IMR-90 (cell line): ENCODE measurements around the gene FAAP20. TPM values are rescaled to one million over a fixed set of nuclear protein-coding genes. Genes with fewer than 3 reads are reported as not detected.

Source experiments
- ATAC-seq: fragments of 200-7000 bp; cut with Tn5 transposase; 2 replicates; pipeline ENCODE4 v1.9.1; 2020; ENCODE audit warnings: low read depth, mild to moderate bottlenecking, moderate library complexity
- BruUV-seq: library from RNA; stranded (reverse); fragments of 400-500 nt; replicated peaks from 2 replicates; lab custom pipeline; 2021; lab: Mats Ljungman, UMichigan
- CTCF ChIA-PET: fragments of 300-600 bp; formaldehyde crosslinking; extraction: SDS; loops from one replicate; lab custom pipeline; 2021; ENCODE audit warnings: antibody characterized with exemption; lab: Yijun Ruan, JAX
- POLR2A ChIA-PET: fragments of 300-600 bp; sonication (Branson Sonifier 250); formaldehyde crosslinking; loops from one replicate; lab custom pipeline; 2022; ENCODE audit warnings: antibody characterized with exemption; ENCODE audit not compliant: unreplicated experiment; lab: Charles Lee
- DNase-seq: peaks from one replicate; pipeline ENCODE4 v3.0.0; 2013
- H2AFZ ChIP-seq: replicated peaks from 2 replicates; pipeline ENCODE3; 2013; ENCODE audit warnings: low read length, mild to moderate bottlenecking; ENCODE audit not compliant: poor library complexity
- H2AK5ac ChIP-seq: 2 replicates; pipeline ENCODE4 v1.6.1; 2013; ENCODE audit warnings: low read depth, low read length, inconsistent platforms
- H2AK9ac ChIP-seq: replicated peaks from 2 replicates; pipeline ENCODE3; 2013; ENCODE audit warnings: mild to moderate bottlenecking, low read depth, low read length, moderate library complexity; ENCODE audit not compliant: poor library complexity
- H2BK120ac ChIP-seq: 2 replicates; pipeline ENCODE4 v1.6.1; 2013; ENCODE audit warnings: low read depth, low read length, inconsistent platforms
- H2BK15ac ChIP-seq: 3 replicates; pipeline ENCODE4 v1.6.1; 2013; ENCODE audit warnings: low read depth, low read length, inconsistent platforms
- H2BK20ac ChIP-seq: 2 replicates; pipeline ENCODE4 v1.6.1; 2013; ENCODE audit warnings: low read depth, mild to moderate bottlenecking, inconsistent platforms, low read length, moderate library complexity
- H2BK5ac ChIP-seq: 2 replicates; pipeline ENCODE4 v1.6.1; 2013; ENCODE audit warnings: mild to moderate bottlenecking, low read depth, low read length, inconsistent platforms; ENCODE audit not compliant: poor library complexity, severe bottlenecking
- H3K14ac ChIP-seq: replicated peaks from 2 replicates; pipeline ENCODE4 v1.6.1; 2013; ENCODE audit warnings: low read depth, low read length, inconsistent platforms
- H3K18ac ChIP-seq: 2 replicates; pipeline ENCODE4 v1.6.1; 2013; ENCODE audit warnings: low read depth, low read length, control low read depth
- H3K23ac ChIP-seq: 2 replicates; pipeline ENCODE4 v1.6.1; 2013; ENCODE audit warnings: low read depth, low read length, inconsistent platforms
- H3K27ac ChIP-seq: 2 replicates; pipeline ENCODE4 v1.5.1; 2013; ENCODE audit warnings: mild to moderate bottlenecking, control low read depth, low read length; ENCODE audit not compliant: insufficient read depth
- H3K27me3 ChIP-seq: 2 replicates; pipeline ENCODE4 v1.6.1; 2013; ENCODE audit warnings: low read length; ENCODE audit not compliant: control insufficient read depth, insufficient read depth
- H3K36me3 ChIP-seq: 2 replicates; pipeline ENCODE4 v1.6.1; 2013; ENCODE audit warnings: low read length, mixed read lengths; ENCODE audit not compliant: control insufficient read depth, insufficient read depth
- H3K4ac ChIP-seq: 2 replicates; pipeline ENCODE4 v1.6.1; 2013; ENCODE audit warnings: low read depth, low read length, inconsistent platforms
- H3K4me1 ChIP-seq: 2 replicates; pipeline ENCODE4 v1.6.1; 2013; ENCODE audit warnings: low read length, mixed read lengths; ENCODE audit not compliant: control insufficient read depth, insufficient read depth
- H3K4me2 ChIP-seq: 2 replicates; pipeline ENCODE4 v1.6.1; 2013; ENCODE audit warnings: low read depth, mild to moderate bottlenecking, control low read depth, low read length, moderate library complexity
- H3K4me3 ChIP-seq: 2 replicates; pipeline ENCODE4 v1.5.1; 2013; ENCODE audit warnings: low read depth, mild to moderate bottlenecking, control low read depth, low read length, moderate library complexity; ENCODE audit not compliant: insufficient read depth
- H3K56ac ChIP-seq: 2 replicates; pipeline ENCODE4 v1.6.1; 2013; ENCODE audit warnings: low read length, inconsistent platforms; ENCODE audit not compliant: insufficient read depth; ENCODE audit errors: extremely low read depth
- H3K79me1 ChIP-seq, 2 experiments: 2 replicates each; pipeline ENCODE4 v1.6.1; 2013; ENCODE audit warnings: low read length in 2 of 2, inconsistent platforms in 1 of 2, low read depth in 1 of 2
- H3K9ac ChIP-seq: 2 replicates; pipeline ENCODE4 v1.6.1; 2013; ENCODE audit warnings: low read depth, low read length, control low read depth
- H3K9me1 ChIP-seq: 2 replicates; pipeline ENCODE4 v1.6.1; 2013; ENCODE audit warnings: low read length, inconsistent platforms; ENCODE audit not compliant: insufficient read depth
- H3K9me3 ChIP-seq: 2 replicates; pipeline ENCODE4 v1.6.1; 2013; ENCODE audit warnings: low read length; ENCODE audit not compliant: control insufficient read depth, insufficient read depth
- H4K20me1 ChIP-seq: 2 replicates; pipeline ENCODE4 v1.6.1; 2013; ENCODE audit warnings: low read length, inconsistent platforms; ENCODE audit not compliant: insufficient read depth
- H4K5ac ChIP-seq: 2 replicates; pipeline ENCODE4 v1.6.1; 2013; ENCODE audit warnings: mild to moderate bottlenecking, low read depth, low read length, control low read depth
- H4K8ac ChIP-seq, 2 experiments: 2 replicates each; pipeline ENCODE4 v1.6.1; 2013; ENCODE audit warnings: low read depth in 2 of 2, low read length in 2 of 2, control low read depth in 1 of 2, inconsistent platforms in 1 of 2
- H4K91ac ChIP-seq: 2 replicates; pipeline ENCODE4 v1.6.1; 2013; ENCODE audit warnings: low read depth, low read length, inconsistent platforms; ENCODE audit not compliant: insufficient read depth
- BHLHE40 ChIP-seq: fragments of 150-350 bp; IDR thresholded peaks from 2 replicates; pipeline ENCODE4 v1.6.1; 2016; ENCODE audit warnings: mild to moderate bottlenecking, low read depth, low read length
- FOS ChIP-seq: fragments of 150-350 bp; IDR thresholded peaks from 2 replicates; pipeline ENCODE4 v1.6.1; 2016; ENCODE audit warnings: low read depth, low read length
- MAFK ChIP-seq: IDR thresholded peaks from 2 replicates; pipeline ENCODE4 v1.6.1; 2012; ENCODE audit warnings: low read depth, low read length, improper control_type of control experiment
- MXI1 ChIP-seq: IDR thresholded peaks from 2 replicates; pipeline ENCODE4 v1.6.1; 2012; ENCODE audit warnings: low read depth, mild to moderate bottlenecking, low read length, moderate library complexity, borderline replicate concordance
- RAD21 ChIP-seq: IDR thresholded peaks from 2 replicates; pipeline ENCODE4 v1.6.1; 2012; ENCODE audit warnings: low read length, improper control_type of control experiment
- RCOR1 ChIP-seq: IDR thresholded peaks from 2 replicates; pipeline ENCODE4 v1.6.1; 2012; ENCODE audit warnings: mild to moderate bottlenecking, low read length, improper control_type of control experiment; ENCODE audit not compliant: insufficient replicate concordance
- SMC3 ChIP-seq: fragments of 150-350 bp; IDR thresholded peaks from 2 replicates; pipeline ENCODE4 v1.6.1; 2016; ENCODE audit warnings: low read depth, mild to moderate bottlenecking, antibody characterized with exemption, low read length, moderate library complexity
- WGBS, 2 experiments: methylation state at CpG; one replicate each; pipeline versions ENCODE4 v1.1.5 to v1.1.7; 2013; ENCODE audit warnings: missing lambda C conversion rate in 2 of 2; ENCODE audit not compliant: insufficient read length in 1 of 2; ENCODE audit errors: extremely low coverage in 2 of 2; 5-methylcytosine and 5-hydroxymethylcytosine counted together
- dilution Hi-C: fragments of 300-500 bp; cut with HindIII; formaldehyde crosslinking; loops from one replicate; pipeline ENCODE4 v1.14.3; 2018; ENCODE audit warnings: low sequenced_read_pairs; ENCODE audit not compliant: unreplicated experiment
- in situ Hi-C: fragments of 300-500 bp; cut with MboI; formaldehyde crosslinking; loops from 3 replicates; pipeline ENCODE4 v1.14.3; 2019; ENCODE audit warnings: low sequenced_read_pairs, inconsistent platforms, mixed read lengths
- intact Hi-C: fragments of 100-400 bp; cut with micrococcal nuclease; formaldehyde crosslinking; loops from 2 replicates; pipeline ENCODE4 v1.10.0; 2022
- polyA plus RNA-seq, 3 experiments: library from polyadenylated mRNA; depleted of rRNA; stranded (reverse); fragments of >200 nt; gene quantifications; 2 replicates each; pipeline ENCODE4 v1.2.3, GENCODE V29; 2012; ENCODE audit warnings: low replicate concordance in 1 of 3
- total RNA-seq: library from RNA; depleted of rRNA; stranded (reverse); fragments of >200 nt; gene quantifications from 2 replicates; pipeline ENCODE4 v1.2.3, GENCODE V29; 2012
- TF ChIP-seq, protein P1 (sequence below): conservative IDR thresholded peaks from 2 replicates; pipeline ENCODE4 v1.5.1; 2012; ENCODE audit warnings: mild to moderate bottlenecking, low read depth, low read length, improper control_type of control experiment
- TF ChIP-seq, protein P2 (sequence below): fragments of 150-350 bp; IDR thresholded peaks from 2 replicates; pipeline ENCODE4 v1.6.1; 2016; ENCODE audit warnings: low read depth, mild to moderate bottlenecking, low read length, moderate library complexity, borderline replicate concordance

Gene FAAP20
- total and polyA plus RNA-seq, 2 of the 4 experiments (the other 2 are of a cell fraction) = 6.5 to 31.5 TPM

DNA sequence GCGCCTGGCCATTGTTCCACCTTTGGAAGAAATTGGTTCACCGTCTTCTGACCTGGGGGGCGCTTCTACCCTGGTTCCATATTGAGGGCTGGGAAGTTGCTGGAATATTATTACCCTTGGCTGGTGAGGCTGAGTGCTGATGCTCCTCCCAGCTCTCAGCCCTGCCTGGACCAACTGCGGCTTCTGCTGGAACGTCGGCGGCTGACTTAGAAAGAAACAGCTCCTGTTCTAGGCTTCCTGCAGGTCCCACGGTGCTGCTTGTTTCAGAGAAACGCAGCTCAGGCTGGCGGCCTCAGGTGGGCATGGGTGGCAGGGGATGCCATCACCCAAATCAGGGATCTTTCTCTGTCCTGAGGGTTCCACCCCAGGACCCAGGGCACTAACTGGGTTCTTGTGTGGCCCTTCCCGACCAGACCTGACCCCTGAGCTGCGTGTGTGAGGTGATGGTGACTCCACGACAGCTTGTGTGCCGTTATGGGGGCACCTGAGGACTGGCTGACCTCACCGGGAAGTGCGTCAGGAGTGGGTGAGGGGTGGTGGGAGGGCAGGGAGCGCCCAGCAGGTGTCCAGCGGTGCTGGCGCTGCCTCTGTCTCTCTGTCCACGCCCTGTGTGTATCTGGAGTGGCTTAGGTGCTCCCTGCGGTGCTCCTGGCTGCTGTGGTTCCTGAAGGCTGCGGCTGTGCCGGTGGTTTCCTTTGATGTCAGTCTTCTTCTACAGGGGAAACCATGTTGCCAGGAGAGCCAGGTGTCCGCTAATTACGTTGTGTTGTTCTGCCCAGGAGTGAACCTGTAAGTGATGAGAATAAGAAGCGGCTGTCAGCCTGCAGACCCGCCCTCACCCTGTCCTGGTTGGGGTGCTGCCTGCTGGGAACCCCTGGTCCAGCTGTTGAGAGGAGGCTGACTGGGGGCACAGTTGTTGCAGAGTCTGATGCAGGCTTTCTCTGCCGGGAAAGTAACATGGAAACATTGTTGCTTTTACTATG is 42.4 kb upstream of the FAAP20 start:
- Histone ChIP-seq H4K20me1 (peaks cover 99% of the 10 kb centered on the region), H3K9me3 (no peaks in the 10 kb centered on the region), H2AK9ac (no peak overlapping the region), H2AK5ac (no peak overlapping the region), H4K91ac (no peak overlapping the region), H3K4me1 (peaks cover 62% of the 10 kb centered on the region), H2AFZ (no peak overlapping the region), H3K56ac (no peak overlapping the region), H3K79me1 (peaks cover 0 to 55% of the 10 kb centered on the region in 2 experiments; a peak in 2 of 4 replicates), H2BK20ac (no peak overlapping the region), H3K4me3 (no peak overlapping the region), H3K27ac (no peak overlapping the region), H3K4me2 (no peak overlapping the region), H4K8ac (no peak overlapping the region), H2BK5ac (no peak overlapping the region), H3K4ac (no peak overlapping the region), H3K27me3 (no peaks in the 10 kb centered on the region), H2BK120ac (no peak overlapping the region), H3K14ac (no peak overlapping the region), H3K9ac (no peak overlapping the region), H4K5ac (no peak overlapping the region), H3K9me1 (peaks cover 36% of the 10 kb centered on the region), H2BK15ac (no peak overlapping the region), H3K23ac (0 out of 2 replicates have a peak overlapping the region, but pooled peaks have one; percentile 7), H3K18ac (no peak overlapping the region), H3K36me3 (peaks cover 12% of the 10 kb centered on the region; the same call in 1 of the 2 replicates)
- DNase-seq (no peak), ATAC-seq (no peak)
- POLR2A ChIA-PET = no interaction called here
- CTCF ChIA-PET = interaction anchor here (1.2 kb wide), 1 partner anchor 48 kb away, joined by 3 read pairs; no protein-coding TSS in a partner anchor
- TF ChIP-seq MXI1 (no peak), MAFK (no peak), SMC3 (no peak), FOS (no peak), RCOR1 (no peak), BHLHE40 (no peak), RAD21 (no peak)
- TF ChIP-seq, protein P1, sequence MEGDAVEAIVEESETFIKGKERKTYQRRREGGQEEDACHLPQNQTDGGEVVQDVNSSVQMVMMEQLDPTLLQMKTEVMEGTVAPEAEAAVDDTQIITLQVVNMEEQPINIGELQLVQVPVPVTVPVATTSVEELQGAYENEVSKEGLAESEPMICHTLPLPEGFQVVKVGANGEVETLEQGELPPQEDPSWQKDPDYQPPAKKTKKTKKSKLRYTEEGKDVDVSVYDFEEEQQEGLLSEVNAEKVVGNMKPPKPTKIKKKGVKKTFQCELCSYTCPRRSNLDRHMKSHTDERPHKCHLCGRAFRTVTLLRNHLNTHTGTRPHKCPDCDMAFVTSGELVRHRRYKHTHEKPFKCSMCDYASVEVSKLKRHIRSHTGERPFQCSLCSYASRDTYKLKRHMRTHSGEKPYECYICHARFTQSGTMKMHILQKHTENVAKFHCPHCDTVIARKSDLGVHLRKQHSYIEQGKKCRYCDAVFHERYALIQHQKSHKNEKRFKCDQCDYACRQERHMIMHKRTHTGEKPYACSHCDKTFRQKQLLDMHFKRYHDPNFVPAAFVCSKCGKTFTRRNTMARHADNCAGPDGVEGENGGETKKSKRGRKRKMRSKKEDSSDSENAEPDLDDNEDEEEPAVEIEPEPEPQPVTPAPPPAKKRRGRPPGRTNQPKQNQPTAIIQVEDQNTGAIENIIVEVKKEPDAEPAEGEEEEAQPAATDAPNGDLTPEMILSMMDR = no peak
- TF ChIP-seq, protein P2, sequence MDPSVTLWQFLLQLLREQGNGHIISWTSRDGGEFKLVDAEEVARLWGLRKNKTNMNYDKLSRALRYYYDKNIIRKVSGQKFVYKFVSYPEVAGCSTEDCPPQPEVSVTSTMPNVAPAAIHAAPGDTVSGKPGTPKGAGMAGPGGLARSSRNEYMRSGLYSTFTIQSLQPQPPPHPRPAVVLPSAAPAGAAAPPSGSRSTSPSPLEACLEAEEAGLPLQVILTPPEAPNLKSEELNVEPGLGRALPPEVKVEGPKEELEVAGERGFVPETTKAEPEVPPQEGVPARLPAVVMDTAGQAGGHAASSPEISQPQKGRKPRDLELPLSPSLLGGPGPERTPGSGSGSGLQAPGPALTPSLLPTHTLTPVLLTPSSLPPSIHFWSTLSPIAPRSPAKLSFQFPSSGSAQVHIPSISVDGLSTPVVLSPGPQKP = no peak
- WGBS, 2 experiments = 80% methylated on average over 10 of the region's 28 CpGs; no CpG with 5 or more reads in 1 of the 2 experiments
- BruUV-seq = no TSS peak
- dilution Hi-C loops (no loop called here), in situ Hi-C loops (loop anchor here (5.0 kb wide), 1 partner anchor 60 kb away; no protein-coding TSS in a partner anchor), intact Hi-C loops (no loop called here)
